Measurements from ENCODE around the gene ELL2. TPM values are rescaled to one million over a fixed set of nuclear protein-coding genes. Genes with fewer than 3 reads are reported as not detected.
A peak's percentile ranks its signal among the peaks of the same experiment; 100 is the strongest.

Gene ELL2
- total and polyA plus RNA-seq, 11 donors = 6.7 to 74.5 (median 31.1) TPM

- intact Hi-C loops (cut with DNase I) = no loop called here
- WGBS, 4 donors = 79 to 91% (median 85%) methylated on average over 2 of the region's 2 CpGs
- H3K27ac ChIP-seq = no peak overlapping the region
- TF ChIP-seq POLR2A (IDR thresholded peaks at IDR 0.05) = no peak
- TF ChIP-seq CTCF (IDR thresholded peaks at IDR 0.05) = no peak
- H3K36me3 ChIP-seq = no peaks in the 10 kb centered on the region
- peaks cover 0 to 14% (median 0%) of the 10 kb centered on the region in 12 donors for H3K4me1 ChIP-seq
- no peaks in the 10 kb centered on the region for H3K9me3 ChIP-seq
- no peak for DNase-seq
- ATAC-seq = no peak
- H3K4me3 ChIP-seq = no peak overlapping the region
- no peaks in the 10 kb centered on the region for H3K27me3 ChIP-seq
Observed at GRCh38 chr5:95876782-95877181, 84.9 kb downstream of the ELL2 start.

- H3K27ac ChIP-seq = no peak overlapping the region
- no peaks in the 10 kb centered on the region for H3K9me3 ChIP-seq
- TF ChIP-seq CTCF (IDR thresholded peaks at IDR 0.05) (no peak), POLR2A (IDR thresholded peaks at IDR 0.05) (no peak)
- peaks cover 0 to 38% (median 5%) of the 10 kb centered on the region in 12 donors for H3K4me1 ChIP-seq
- WGBS, 4 donors = 45 to 59% (median 55%) methylated on average over 3 of the region's 3 CpGs
- no peaks in the 10 kb centered on the region for H3K36me3 ChIP-seq
- intact Hi-C loops (cut with DNase I) = no loop called here
- H3K27me3 ChIP-seq = no peaks in the 10 kb centered on the region
- DNase-seq = no peak
- ATAC-seq = no peak
- H3K4me3 ChIP-seq = no peak overlapping the region
Observed at GRCh38 chr5:95874246-95874645, 87.4 kb downstream of the ELL2 start.

GRCh38 chr5:95873351-95873750 lies 88.3 kb downstream of the ELL2 start:
- H3K4me3 ChIP-seq = no peak overlapping the region
- H3K27ac ChIP-seq = no peak overlapping the region
- no peaks in the 10 kb centered on the region for H3K27me3 ChIP-seq
- peaks cover 0 to 47% (median 4%) of the 10 kb centered on the region in 12 donors for H3K4me1 ChIP-seq
- no peak for TF ChIP-seq CTCF (IDR thresholded peaks at IDR 0.05)
- ATAC-seq (no peak), DNase-seq (no peak)
- WGBS, 4 donors = 89 to 100% (median 93%) methylated on average over 4 of the region's 4 CpGs
- intact Hi-C loops (cut with DNase I) = no loop called here
- H3K36me3 ChIP-seq = no peaks in the 10 kb centered on the region
- H3K9me3 ChIP-seq = no peaks in the 10 kb centered on the region

- peak in 1 of 4 donors; percentile 37 for ATAC-seq
- intact Hi-C loops (cut with DNase I) = no loop called here
Observed at GRCh38 chr5:95872346-95873268, 89.0 kb downstream of the ELL2 start.

More at GRCh38 chr5:95872346-95873268, 89.0 kb downstream of the ELL2 start:
- 54 to 62% (median 57%) methylated on average over 6 of the region's 6 CpGs for WGBS, 4 donors
- peaks cover 0 to 47% (median 4%) of the 10 kb centered on the region in 12 donors for H3K4me1 ChIP-seq
- H3K4me3 ChIP-seq = no peak overlapping the region
- no peak overlapping the region for H3K27ac ChIP-seq
- H3K36me3 ChIP-seq = no peaks in the 10 kb centered on the region
- no peak for DNase-seq
- no peaks in the 10 kb centered on the region for H3K27me3 ChIP-seq
- no peaks in the 10 kb centered on the region for H3K9me3 ChIP-seq
- TF ChIP-seq CTCF (IDR thresholded peaks at IDR 0.05) (no peak), POLR2A (IDR thresholded peaks at IDR 0.05) (no peak)

Measured in heart left ventricle (tissue), 16 donors.